Common myeloid progenitor, CD34-positive (primary cell): ENCODE data around the gene SH3BP4.

Experiments
- CTCF ChIA-PET: fragments of 350-600 bp; sonication (Branson Sonifier 250); formaldehyde crosslinking; loops from one replicate; lab custom pipeline; 2021; ENCODE audit warnings: antibody characterized with exemption; lab: Charles Lee
- POLR2A ChIA-PET: fragments of 350-600 bp; sonication (Branson Sonifier 250); formaldehyde crosslinking; loops from one replicate; lab custom pipeline; 2021; ENCODE audit warnings: antibody characterized with exemption; lab: Charles Lee
- DNase-seq, 3 donors: peaks; one replicate each; pipeline versions ENCODE4 v3.0.0 to v3.0.0-alpha.2; 2013
- H3K27ac ChIP-seq, 2 experiments: 1 replicate in 1 of 2; 2 replicates in 1 of 2; pipeline ENCODE4 v1.7.0; 2013; ENCODE audit warnings: inconsistent platforms in 2 of 2, low read length in 2 of 2, mild to moderate bottlenecking in 2 of 2, low read depth in 1 of 2, moderate library complexity in 1 of 2; ENCODE audit not compliant: severe bottlenecking in 2 of 2, insufficient read depth in 1 of 2, poor library complexity in 1 of 2
- H3K27me3 ChIP-seq, 5 experiments: replicated peaks in 2 of 5; 1 replicate in 3 of 5; 2 replicates in 2 of 5; pipeline versions ENCODE4 v1.6.1 to v1.7.0; 2013; ENCODE audit warnings: low read length in 4 of 5, mild to moderate bottlenecking in 2 of 5, moderate library complexity in 2 of 5, inconsistent platforms in 1 of 5; ENCODE audit not compliant: insufficient read depth in 5 of 5, control insufficient read depth in 4 of 5
- H3K36me3 ChIP-seq, 4 experiments: 1 replicate in 2 of 4; 2 replicates in 2 of 4; pipeline versions ENCODE4 v1.6.1 to v1.7.0; 2013; ENCODE audit warnings: low read length in 3 of 4, control low read depth in 1 of 4, mild to moderate bottlenecking in 1 of 4; ENCODE audit not compliant: control insufficient read depth in 4 of 4, insufficient read depth in 4 of 4
- H3K4me1 ChIP-seq, 4 experiments: 1 replicate in 3 of 4; 2 replicates in 1 of 4; pipeline versions ENCODE4 v1.6.1 to v1.7.1; 2013; ENCODE audit warnings: low read length in 3 of 4, mild to moderate bottlenecking in 3 of 4, control low read depth in 1 of 4, inconsistent platforms in 1 of 4, moderate library complexity in 1 of 4; ENCODE audit not compliant: control insufficient read depth in 4 of 4, insufficient read depth in 4 of 4; ENCODE audit errors: control extremely low read depth in 1 of 4
- H3K4me3 ChIP-seq, 7 experiments: 1 replicate in 4 of 7; 2 replicates in 3 of 7; pipeline versions ENCODE4 v1.5.1 to v1.7.0; 2013; ENCODE audit warnings: mild to moderate bottlenecking in 7 of 7, low read length in 6 of 7, moderate library complexity in 6 of 7, inconsistent platforms in 2 of 7, low read depth in 2 of 7, control low read depth in 1 of 7; ENCODE audit not compliant: insufficient read depth in 4 of 7, control insufficient read depth in 1 of 7; ENCODE audit errors: extremely low read depth in 1 of 7
- H3K9me3 ChIP-seq, 5 experiments: 1 replicate in 4 of 5; 2 replicates in 1 of 5; pipeline versions ENCODE4 v1.6.1 to v1.7.1; 2013; ENCODE audit warnings: low read length in 4 of 5, mild to moderate bottlenecking in 2 of 5, inconsistent platforms in 1 of 5, low read depth in 1 of 5, moderate library complexity in 1 of 5; ENCODE audit not compliant: control insufficient read depth in 4 of 5, insufficient read depth in 2 of 5; ENCODE audit errors: control extremely low read depth in 1 of 5
- WGBS: methylation state at CpG from one replicate; pipeline ENCODE4 v1.1.5; 2013; ENCODE audit not compliant: insufficient coverage; 5-methylcytosine and 5-hydroxymethylcytosine counted together

Gene SH3BP4

DNA sequence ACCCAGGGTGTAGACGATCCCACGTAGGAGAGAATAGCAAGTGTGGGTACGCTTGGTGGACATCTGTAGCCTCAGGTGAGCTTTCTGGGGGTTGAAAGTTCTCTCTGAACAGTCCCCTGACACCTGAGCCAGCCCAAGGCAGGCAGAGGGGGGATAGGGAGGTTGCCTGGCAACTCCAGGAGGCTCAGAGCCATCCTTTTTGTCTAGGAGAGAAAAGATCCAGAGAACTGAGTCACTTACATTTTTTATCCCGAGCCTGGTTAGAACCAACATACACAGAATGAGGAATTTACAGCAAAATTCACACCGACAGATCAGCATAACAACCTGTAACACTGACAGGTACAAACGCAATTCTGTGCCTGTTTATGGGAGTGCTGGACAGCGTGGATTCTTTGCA lies 113.2 kb downstream of the SH3BP4 start:
- Histone ChIP-seq H3K36me3 (no peaks in the 10 kb centered on the region), H3K9me3 (no peaks in the 10 kb centered on the region), H3K4me1 (no peaks in the 10 kb centered on the region), H3K27ac (no peak overlapping the region), H3K27me3 (peaks cover 0 to 6% (median 1%) of the 10 kb centered on the region in 5 experiments), H3K4me3 (no peak overlapping the region)
- ChIA-PET POLR2A (no interaction called here), CTCF (interaction anchor here (1.0 to 1.6 kb wide), 3 partner anchors 8 to 16 kb away, joined by 3 to 5 read pairs (median 3); no protein-coding TSS in a partner anchor)
- no peak for DNase-seq
- WGBS, result 93% methylated on average over 5 of the region's 7 CpGs

GRCh38 chr2:235066490-235066889 lies 114.7 kb downstream of the SH3BP4 start:
- Histone ChIP-seq H3K27me3 (peaks cover 0 to 6% (median 1%) of the 10 kb centered on the region in 5 experiments), H3K4me3 (no peak overlapping the region), H3K4me1 (no peaks in the 10 kb centered on the region), H3K9me3 (no peaks in the 10 kb centered on the region), H3K36me3 (no peaks in the 10 kb centered on the region), H3K27ac (no peak overlapping the region)
- ChIA-PET CTCF (interaction anchor here (1.0 kb wide), 1 partner anchor 11 kb away, joined by 4 read pairs; no protein-coding TSS in a partner anchor), POLR2A (no interaction called here)
- DNase-seq, result no peak
- 100% methylated on average over 2 of the region's 4 CpGs for WGBS

DNA sequence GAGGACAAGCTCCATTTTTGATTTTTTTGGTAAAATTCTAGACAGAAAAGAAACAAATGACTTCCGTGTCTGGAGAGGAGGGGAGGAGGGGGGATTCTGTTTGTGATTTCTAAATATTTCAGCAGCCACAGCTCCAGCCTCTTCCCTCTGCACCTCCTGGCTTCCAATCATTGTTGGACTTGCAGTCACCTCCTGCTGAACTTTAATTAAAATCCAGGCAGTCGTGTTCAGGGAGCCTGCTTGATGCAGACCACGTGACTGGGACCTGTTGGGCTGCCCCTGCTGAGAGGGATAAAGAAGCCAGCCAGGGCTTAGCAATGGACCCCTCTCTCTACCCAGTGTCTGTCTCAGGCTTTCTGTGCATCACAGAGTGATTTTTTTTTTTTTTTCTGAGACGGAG lies 115.1 kb downstream of the SH3BP4 start:
- no peaks in the 10 kb centered on the region for H3K36me3 ChIP-seq
- ChIA-PET POLR2A (no interaction called here), CTCF (interaction anchor here (1.0 kb wide), 1 partner anchor 11 kb away, joined by 4 read pairs; no protein-coding TSS in a partner anchor)
- WGBS, result 100% methylated on average over 3 of the region's 4 CpGs
- H3K27ac ChIP-seq, result no peak overlapping the region
- no peaks in the 10 kb centered on the region for H3K4me1 ChIP-seq
- no peak for DNase-seq
- H3K4me3 ChIP-seq, result no peak overlapping the region
- H3K9me3 ChIP-seq, result no peaks in the 10 kb centered on the region
- H3K27me3 ChIP-seq, result peaks cover 0 to 6% (median 1%) of the 10 kb centered on the region in 5 experiments

DNA sequence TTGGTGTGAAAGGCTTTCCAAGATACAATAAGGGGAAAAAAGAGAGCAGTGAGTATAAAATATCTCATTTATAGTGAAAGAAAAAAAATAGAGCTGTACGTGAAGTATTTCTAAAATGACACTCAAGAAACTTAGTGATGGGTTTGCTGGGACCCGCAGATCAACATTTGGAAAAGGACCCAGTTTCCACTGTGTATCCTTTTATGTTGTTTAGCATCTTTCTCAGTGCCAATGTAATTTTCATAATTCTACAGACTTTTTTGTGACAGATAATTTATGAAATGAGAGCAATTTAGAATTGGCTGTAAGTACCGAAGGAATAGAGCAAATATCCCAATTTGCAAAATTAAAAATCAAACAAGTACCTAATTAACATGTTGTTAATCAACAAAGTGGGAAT lies 116.9 kb downstream of the SH3BP4 start:
- Histone ChIP-seq H3K27me3 (peaks cover 0 to 5% (median 1%) of the 10 kb centered on the region in 5 experiments), H3K4me3 (no peak overlapping the region), H3K27ac (no peak overlapping the region), H3K9me3 (no peaks in the 10 kb centered on the region), H3K36me3 (no peaks in the 10 kb centered on the region), H3K4me1 (no peaks in the 10 kb centered on the region)
- ChIA-PET POLR2A (no interaction called here), CTCF (interaction anchor here (0.6 to 1.1 kb wide), 2 partner anchors 13 to 23 kb away, joined by 3 read pairs; no protein-coding TSS in a partner anchor)
- no CpG with 5 or more reads among the region's 3 CpGs for WGBS
- DNase-seq, result no peak

DNA sequence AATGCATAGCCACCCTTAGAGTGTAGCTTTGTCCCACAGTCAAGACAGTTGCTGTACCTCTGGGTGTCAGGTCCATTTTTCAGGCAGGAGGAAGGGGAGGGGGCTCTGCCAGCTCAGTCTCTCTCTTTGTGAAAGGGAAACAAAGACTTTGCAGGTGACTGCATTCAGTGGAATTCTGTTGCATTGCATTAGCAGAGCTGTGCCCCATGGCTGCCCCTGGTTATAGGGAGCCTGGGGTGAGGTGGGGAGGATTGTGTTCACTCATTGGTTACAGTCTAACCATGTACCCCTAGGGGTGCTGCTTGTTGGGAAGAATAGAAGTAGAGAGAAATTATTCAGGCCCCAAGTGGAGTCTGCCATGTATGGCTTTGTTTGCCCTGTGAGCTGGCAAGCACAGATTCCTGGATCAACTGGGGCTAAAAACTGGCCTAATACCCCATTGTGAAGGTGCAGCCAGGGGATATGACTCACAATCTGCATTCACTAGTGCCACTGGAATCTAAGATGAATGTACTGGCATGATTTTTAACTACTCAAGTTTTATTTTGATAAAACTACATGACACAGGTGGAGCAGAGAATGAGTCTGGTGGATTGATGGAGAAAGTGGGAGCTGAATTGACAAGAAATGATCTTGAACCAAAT lies 118.4 kb downstream of the SH3BP4 start:
- Histone ChIP-seq H3K9me3 (no peaks in the 10 kb centered on the region), H3K27ac (no peak overlapping the region), H3K4me3 (no peak overlapping the region), H3K4me1 (no peaks in the 10 kb centered on the region), H3K36me3 (no peaks in the 10 kb centered on the region), H3K27me3 (peaks cover 0 to 5% (median 0%) of the 10 kb centered on the region in 5 experiments)
- POLR2A ChIA-PET, result no interaction called here
- DNase-seq, result no peak
- CTCF ChIA-PET, result interaction anchor here (1.0 to 1.1 kb wide), 2 partner anchors 8 to 18 kb away, joined by 3 read pairs; no protein-coding TSS in a partner anchor

DNA sequence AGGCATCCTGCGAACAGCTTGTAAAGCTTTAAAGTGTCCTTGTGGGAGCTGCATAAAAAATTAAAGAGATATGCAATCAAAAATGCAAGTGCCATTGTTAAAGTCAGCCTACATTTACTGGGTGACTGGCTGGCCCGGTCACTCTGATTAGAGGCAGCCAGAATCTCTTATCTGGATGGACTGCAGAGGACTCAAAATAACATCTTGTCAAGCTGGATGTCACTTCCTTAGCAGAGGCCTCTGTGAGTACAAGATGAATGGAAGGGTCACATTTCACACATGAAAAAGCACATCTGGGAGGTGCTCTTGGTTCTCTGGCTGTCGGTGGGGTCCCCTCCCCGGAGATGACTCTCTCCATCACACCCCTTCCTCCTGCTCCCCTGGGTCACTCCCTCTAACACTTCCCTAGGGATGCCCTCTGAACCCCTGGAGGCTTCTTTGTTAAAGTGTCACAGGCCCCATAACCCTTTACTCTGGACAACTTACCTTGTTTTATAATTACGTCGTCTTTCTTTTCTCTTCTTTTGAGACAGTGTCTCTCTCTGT lies 122.1 kb downstream of the SH3BP4 start:
- Histone ChIP-seq H3K9me3 (no peaks in the 10 kb centered on the region), H3K27me3 (peaks cover 0 to 5% (median 1%) of the 10 kb centered on the region in 5 experiments), H3K4me1 (no peaks in the 10 kb centered on the region), H3K4me3 (no peak overlapping the region), H3K36me3 (no peaks in the 10 kb centered on the region), H3K27ac (no peak overlapping the region)
- 93% methylated on average over 6 of the region's 6 CpGs for WGBS
- no peak for DNase-seq
- CTCF ChIA-PET, result interaction anchor here (1.4 kb wide), 1 partner anchor 8 kb away, joined by 3 read pairs; no protein-coding TSS in a partner anchor
- POLR2A ChIA-PET, result no interaction called here

GRCh38 chr2:235077046-235077445 lies 125.2 kb downstream of the SH3BP4 start:
- H3K4me3 ChIP-seq, result no peak overlapping the region
- no peaks in the 10 kb centered on the region for H3K4me1 ChIP-seq
- no peaks in the 10 kb centered on the region for H3K36me3 ChIP-seq
- 83% methylated on average over 3 of the region's 5 CpGs for WGBS
- DNase-seq, result no peak
- no peak overlapping the region for H3K27ac ChIP-seq
- no peaks in the 10 kb centered on the region for H3K9me3 ChIP-seq
- ChIA-PET CTCF (no interaction called here), POLR2A (no interaction called here)
- H3K27me3 ChIP-seq, result peaks cover 0 to 4% (median 0%) of the 10 kb centered on the region in 5 experiments
